DND-41 (cell line): ENCODE data around the gene MED4.

Experiments used
- ATAC-seq: fragments of 200-7000 bp; cut with Tn5 transposase; 3 replicates; pipeline ENCODE4 v1.9.1; 2021; ENCODE audit warnings: low read depth; ENCODE audit not compliant: insufficient read depth
- DNase-seq: peaks from one replicate; pipeline ENCODE4 v3.0.0-alpha.2; 2020
- H2AFZ ChIP-seq: 2 replicates; pipeline ENCODE4 v1.6.0; 2012; ENCODE audit warnings: low read depth, low read length
- H3K27ac ChIP-seq: 2 replicates; pipeline ENCODE4 v1.5.1; 2012; ENCODE audit warnings: low read length, inconsistent platforms
- H3K27me3 ChIP-seq: fragments of 200-600 bp; sonication (generic); 2 replicates; pipeline ENCODE4 v1.6.0; 2012; ENCODE audit warnings: low read length, mild to moderate bottlenecking, inconsistent platforms; ENCODE audit not compliant: insufficient read depth, poor library complexity
- H3K36me3 ChIP-seq: 2 replicates; pipeline ENCODE4 v1.5.1; 2012; ENCODE audit warnings: low read length, inconsistent platforms; ENCODE audit not compliant: insufficient read depth
- H3K4me1 ChIP-seq: 2 replicates; pipeline ENCODE4 v1.5.1; 2012; ENCODE audit warnings: mild to moderate bottlenecking, low read length; ENCODE audit not compliant: insufficient read depth
- H3K4me2 ChIP-seq: 2 replicates; pipeline ENCODE4 v1.6.0; 2012; ENCODE audit warnings: mild to moderate bottlenecking, moderate library complexity, low read length, inconsistent platforms; ENCODE audit not compliant: insufficient read depth
- H3K4me3 ChIP-seq, 2 experiments: fragments of 200-600 bp in 1 of 2; shearing (Covaris generic) in 1 of 2; 2 replicates each; pipeline ENCODE4 v1.5.1; 2012 to 2016; ENCODE audit warnings: inconsistent platforms in 2 of 2, low read length in 2 of 2, mild to moderate bottlenecking in 2 of 2, low read depth in 1 of 2, moderate library complexity in 1 of 2
- H3K79me2 ChIP-seq: 2 replicates; pipeline ENCODE4 v1.6.0; 2012; ENCODE audit warnings: low read length, inconsistent platforms; ENCODE audit not compliant: insufficient read depth
- H3K9ac ChIP-seq: 2 replicates; pipeline ENCODE4 v1.6.0; 2012; ENCODE audit warnings: low read depth, mild to moderate bottlenecking, inconsistent platforms, low read length, moderate library complexity
- H3K9me3 ChIP-seq: 2 replicates; pipeline ENCODE4 v1.5.1; 2012; ENCODE audit warnings: low read length, moderate library complexity, mild to moderate bottlenecking, inconsistent platforms; ENCODE audit not compliant: insufficient read depth, severe bottlenecking
- H4K20me1 ChIP-seq: 2 replicates; pipeline ENCODE4 v1.6.0; 2012; ENCODE audit warnings: low read length; ENCODE audit not compliant: insufficient read depth
- CTCF ChIP-seq: IDR thresholded peaks from 2 replicates; pipeline ENCODE4 v1.5.1; 2012; ENCODE audit warnings: borderline replicate concordance, low read length, moderate library complexity, mild to moderate bottlenecking; ENCODE audit not compliant: poor library complexity, severe bottlenecking; ENCODE audit errors: extremely low read depth
- EZH2 ChIP-seq: IDR thresholded peaks from 3 replicates; pipeline ENCODE4 v1.6.1; 2012; ENCODE audit warnings: borderline replicate concordance, low read depth, mild to moderate bottlenecking, moderate library complexity, low read length, inconsistent platforms; ENCODE audit not compliant: severe bottlenecking

MED4 gene

GRCh38 chr13:48054601-48055000 is 40.3 kb downstream of the MED4 start:
- ATAC-seq (no peak), DNase-seq (no peak)
- Histone ChIP-seq H3K9me3 (no peaks in the 10 kb centered on the region), H3K4me2 (no peak overlapping the region), H2AFZ (no peak overlapping the region), H3K79me2 (no peaks in the 10 kb centered on the region; the same call in 1 of the 2 replicates), H3K9ac (no peak overlapping the region), H4K20me1 (no peaks in the 10 kb centered on the region), H3K4me1 (no peaks in the 10 kb centered on the region), H3K27ac (no peak overlapping the region), H3K27me3 (no peaks in the 10 kb centered on the region), H3K36me3 (peaks cover 53% of the 10 kb centered on the region), H3K4me3 (no peak overlapping the region)
- no peak for TF ChIP-seq CTCF
- no peak for TF ChIP-seq EZH2

- DNase-seq (no peak), ATAC-seq (no peak)
- Histone ChIP-seq H3K27ac (no peak overlapping the region), H3K9me3 (no peaks in the 10 kb centered on the region), H4K20me1 (no peaks in the 10 kb centered on the region), H3K36me3 (peaks cover 83% of the 10 kb centered on the region), H2AFZ (no peak overlapping the region), H3K79me2 (no peaks in the 10 kb centered on the region; the same call in 1 of the 2 replicates), H3K4me2 (no peak overlapping the region), H3K4me1 (no peaks in the 10 kb centered on the region), H3K9ac (no peak overlapping the region), H3K4me3 (no peak overlapping the region), H3K27me3 (no peaks in the 10 kb centered on the region)
- TF ChIP-seq CTCF (no peak), EZH2 (no peak)
Observed at GRCh38 chr13:48050550-48050949, 44.4 kb downstream of the MED4 start.

GRCh38 chr13:48043789-48044503 is 51.0 kb downstream of the MED4 start:
- no peak for TF ChIP-seq EZH2
- TF ChIP-seq CTCF = no peak
- Histone ChIP-seq H3K4me1 (peaks cover 11% of the 10 kb centered on the region), H3K36me3 (peaks cover 73% of the 10 kb centered on the region), H3K79me2 (peaks cover 22% of the 10 kb centered on the region), H4K20me1 (peaks cover 2% of the 10 kb centered on the region; the same call in 1 of the 2 replicates), H3K4me3 (no peak overlapping the region), H3K9me3 (no peaks in the 10 kb centered on the region), H3K27me3 (no peaks in the 10 kb centered on the region), H3K4me2 (no peak overlapping the region), H3K27ac (no peak overlapping the region), H3K9ac (no peak overlapping the region; the same call in 1 of the 2 replicates), H2AFZ (no peak overlapping the region)
- DNase-seq = no peak
- ATAC-seq = no peak

- Histone ChIP-seq H3K27ac (no peak overlapping the region), H2AFZ (no peak overlapping the region), H4K20me1 (peaks cover 2% of the 10 kb centered on the region; the same call in 1 of the 2 replicates), H3K79me2 (peaks cover 32% of the 10 kb centered on the region), H3K27me3 (no peaks in the 10 kb centered on the region), H3K9me3 (no peaks in the 10 kb centered on the region), H3K9ac (no peak overlapping the region), H3K36me3 (peaks cover 64% of the 10 kb centered on the region), H3K4me2 (no peak overlapping the region), H3K4me1 (peaks cover 20% of the 10 kb centered on the region), H3K4me3 (no peak overlapping the region)
- DNase-seq = no peak
- no peak for ATAC-seq
- TF ChIP-seq EZH2 (no peak), CTCF (no peak)
Observed at GRCh38 chr13:48042894-48043293, 52.0 kb downstream of the MED4 start.
